Activated T-cell treated with anti-CD3 and anti-CD28 coated beads for 48 hours (primary cell): ENCODE data around the gene CEP120.
"Not testable (repeated sequence)": the region's sequence is repeated elsewhere in the genome, so short reads cannot be mapped to it uniquely, and the experiment has no call there.

Experiments
- DNase-seq: peaks from one replicate; pipeline ENCODE4 v3.0.0-alpha.2; 2020; ENCODE audit warnings: low read depth

Gene CEP120

DNA sequence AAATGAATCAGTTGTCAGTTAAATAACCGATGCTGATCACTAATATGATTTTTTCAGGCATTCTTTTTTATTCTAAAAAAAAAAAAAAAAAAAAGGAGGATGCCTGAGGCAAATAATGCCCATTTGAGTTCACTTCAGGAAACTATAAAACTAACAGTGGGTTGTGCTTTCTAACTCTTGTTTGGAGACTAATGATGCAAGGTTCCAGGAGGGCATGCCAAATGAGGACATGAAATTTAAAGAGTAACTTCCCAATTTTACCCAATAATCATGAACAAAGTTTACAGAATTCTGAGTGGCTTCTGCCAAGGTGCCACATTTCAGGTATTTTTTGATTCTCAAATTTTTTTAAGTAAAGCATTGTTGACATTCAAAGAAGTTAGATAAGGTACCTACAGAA, 41.0 kb downstream of the CEP120 start:
- DNase-seq = no peak

DNA sequence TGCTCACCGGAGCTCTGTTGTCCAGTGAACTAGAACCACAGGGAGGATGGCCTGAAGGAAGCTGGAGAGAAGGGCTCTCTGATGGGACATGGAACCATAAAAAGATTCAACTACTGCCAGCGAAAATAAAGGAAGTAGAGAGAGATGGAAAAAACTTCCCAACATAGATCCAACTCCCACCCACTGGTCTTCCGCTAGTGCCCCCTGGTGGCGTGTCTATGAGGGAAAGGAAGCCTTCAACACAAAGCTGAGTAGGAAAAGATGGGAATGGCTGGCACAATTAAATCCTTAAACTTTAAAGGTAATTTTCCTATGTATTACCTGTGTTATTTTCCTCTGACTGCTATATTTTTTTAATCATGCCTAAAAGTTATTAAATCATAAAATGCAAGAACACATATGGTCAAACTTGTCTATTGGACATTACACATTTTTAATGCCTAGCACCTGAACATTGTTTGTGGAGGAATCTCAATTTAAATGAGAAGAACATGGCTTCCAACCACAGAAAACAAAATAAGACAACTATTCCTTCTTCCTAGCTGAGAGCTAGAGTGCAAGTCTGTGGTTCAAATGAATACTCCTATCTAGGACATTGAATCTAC, 51.5 kb downstream of the CEP120 start:
- peak; percentile 4 for DNase-seq

DNA sequence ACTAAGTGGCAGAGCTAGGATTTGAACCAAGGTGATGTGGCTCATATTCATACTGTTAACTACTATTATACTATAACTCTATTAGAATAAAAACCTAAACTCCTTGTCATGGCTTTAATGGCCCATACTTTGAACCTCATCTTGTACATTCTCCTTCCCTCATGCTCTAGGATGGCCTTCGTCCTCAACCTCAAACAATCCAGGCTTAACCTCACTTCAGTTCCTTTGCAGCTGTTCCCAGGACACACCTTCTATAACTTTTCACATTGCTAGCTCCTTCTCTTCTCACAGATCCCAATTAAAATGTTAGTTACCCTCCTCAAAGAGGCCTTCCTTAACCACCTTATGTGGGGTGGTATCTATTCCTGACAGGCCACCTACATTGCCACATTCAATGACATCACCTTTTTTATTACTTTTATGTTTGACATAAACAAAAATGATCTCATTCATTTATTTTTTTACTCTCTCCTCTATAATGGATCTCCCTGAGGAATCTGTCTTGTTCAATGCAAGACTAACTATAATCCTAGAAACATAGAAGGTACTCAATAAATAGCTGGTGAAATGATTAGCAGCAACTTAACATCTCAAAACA, 53.7 kb downstream of the CEP120 start:
- no peak for DNase-seq

DNA sequence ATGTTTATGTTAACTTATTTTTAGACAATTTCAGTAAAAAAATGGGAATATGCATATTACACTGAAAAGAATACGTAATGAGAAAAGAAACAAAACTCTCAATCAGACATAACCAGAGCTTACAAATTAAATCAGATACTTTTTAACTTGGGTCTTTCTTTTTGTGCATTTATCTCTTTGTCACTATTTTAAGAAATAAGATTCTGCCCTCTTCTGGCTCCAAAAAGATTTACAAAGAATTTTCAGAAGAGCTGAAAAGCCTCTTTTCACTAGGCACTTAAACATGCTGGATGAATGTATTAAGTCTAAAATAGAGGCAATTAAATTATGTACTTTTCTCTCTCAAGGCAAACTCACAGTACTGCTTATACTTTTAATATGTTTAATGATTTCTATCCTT, 55.5 kb downstream of the CEP120 start:
- DNase-seq = no peak

DNA sequence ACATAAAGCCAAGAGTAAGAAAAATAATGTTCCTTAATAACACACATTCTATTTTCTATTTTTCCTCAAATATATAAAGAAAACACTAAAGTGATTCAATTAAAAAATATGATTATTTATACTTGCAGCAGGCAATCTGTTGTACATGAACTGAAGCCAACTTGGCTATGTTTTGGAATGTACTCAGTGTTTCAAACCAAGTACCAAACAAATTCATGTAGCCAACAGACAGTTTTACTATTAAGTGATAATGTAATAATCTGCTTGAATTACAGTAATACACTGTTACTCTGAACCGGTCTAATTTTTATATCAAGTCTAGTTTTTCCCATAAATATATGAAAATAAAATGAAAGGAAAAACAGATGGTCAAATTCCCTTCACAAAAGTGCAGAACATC, 58.0 kb downstream of the CEP120 start:
- DNase-seq = no peak

DNA sequence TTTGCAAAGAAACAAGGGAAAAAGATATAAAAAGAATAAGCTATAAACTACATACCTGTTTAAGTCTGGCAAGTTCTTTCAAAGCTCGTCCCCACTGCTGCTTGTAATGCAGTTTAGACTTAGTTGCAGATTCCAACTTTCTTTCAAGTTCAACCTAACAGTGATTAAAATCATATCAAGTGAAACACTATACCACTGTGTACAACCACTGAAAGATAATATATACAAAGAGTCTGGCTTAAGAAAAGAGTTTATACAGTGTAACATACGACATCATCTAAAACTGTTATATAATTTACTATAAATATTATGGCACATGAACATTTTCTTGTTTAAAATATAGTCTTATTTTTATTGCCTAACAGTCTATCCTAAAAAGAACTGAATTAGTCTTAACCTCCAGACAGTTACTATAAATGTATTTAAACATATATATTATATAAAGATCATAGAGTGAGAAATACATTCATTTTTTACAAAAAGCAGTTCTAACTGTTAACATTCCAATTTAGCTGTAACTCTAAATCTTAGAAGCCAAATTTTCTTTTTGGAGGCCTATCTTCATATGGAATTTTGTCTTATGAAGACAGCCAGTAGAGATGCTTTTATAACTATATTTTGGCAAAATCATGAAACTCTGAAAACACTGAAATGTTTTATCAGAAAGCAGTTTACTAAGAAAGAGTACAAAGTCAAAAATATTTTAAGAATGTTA, 58.6 kb downstream of the CEP120 start:
- no peak for DNase-seq

DNA sequence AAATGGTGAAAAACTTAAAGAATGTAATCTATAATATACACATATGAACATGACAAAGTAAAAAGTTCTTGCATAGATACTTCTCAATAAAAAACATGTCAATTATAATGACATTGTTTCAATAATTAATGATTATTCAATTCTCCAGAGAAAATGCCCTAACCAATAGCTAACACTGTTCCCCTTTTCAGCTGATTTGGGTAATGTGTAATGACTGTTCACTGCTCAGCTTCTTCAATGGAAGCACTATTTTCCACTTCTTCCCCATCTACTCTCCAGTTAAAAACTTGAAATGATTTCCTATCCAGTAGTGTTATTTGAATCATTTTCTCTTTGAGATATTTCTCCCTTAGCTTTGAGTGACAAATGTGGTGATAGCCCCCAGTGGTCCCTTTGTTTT, 62.3 kb downstream of the CEP120 start:
- DNase-seq = no peak

DNA sequence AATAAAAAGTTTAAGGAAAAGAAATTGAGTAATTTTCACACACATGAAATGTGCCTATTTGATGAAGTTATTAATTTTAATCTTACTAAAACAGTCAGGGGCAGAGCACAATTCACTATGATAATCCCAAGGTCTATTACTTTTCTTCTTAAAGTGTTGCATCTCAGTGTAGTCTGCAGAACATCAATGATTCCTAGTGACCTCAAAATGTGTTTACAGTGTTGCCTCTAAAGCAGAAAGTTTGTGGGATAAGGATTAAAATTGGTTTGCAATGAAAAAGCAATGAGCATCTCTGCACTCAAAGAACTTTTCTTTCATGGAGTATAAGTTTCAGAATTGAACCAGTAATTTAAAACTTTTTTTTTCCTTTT, 63.0 kb downstream of the CEP120 start:
- no peak for DNase-seq

DNA sequence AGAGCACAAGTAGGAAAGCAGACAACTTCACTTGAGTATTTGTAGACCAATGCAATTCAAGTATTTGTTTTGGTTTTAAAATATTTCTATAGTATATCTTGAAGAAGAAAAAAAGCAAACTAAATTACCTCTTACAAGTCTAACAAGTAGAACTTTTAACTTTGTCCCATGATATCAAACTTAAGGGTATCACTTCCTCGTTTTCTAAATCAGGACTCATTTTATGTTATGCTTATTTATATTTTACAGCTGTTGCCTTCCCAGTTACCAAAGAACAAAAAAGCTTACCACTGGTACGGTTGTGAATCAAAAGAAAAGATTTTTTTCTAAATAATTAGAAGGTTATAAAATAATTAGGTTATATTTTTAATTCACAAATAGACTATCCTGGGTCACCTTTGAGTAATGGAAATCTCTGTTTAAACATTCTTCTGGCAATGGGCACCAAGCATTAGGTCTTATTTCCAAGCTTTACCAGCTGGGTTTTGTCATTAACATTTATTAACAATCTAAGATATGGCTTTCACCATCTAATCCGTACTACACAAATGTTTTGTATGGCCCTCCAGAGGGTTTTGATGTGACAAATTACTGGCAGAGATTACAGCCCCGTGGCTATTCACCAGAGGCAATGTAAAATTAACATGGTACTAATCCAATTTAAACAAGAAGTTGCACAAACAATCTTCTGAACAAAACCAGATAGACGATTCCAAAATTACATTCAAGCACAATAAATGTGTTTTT, 63.6 kb downstream of the CEP120 start:
- DNase-seq = no peak

DNA sequence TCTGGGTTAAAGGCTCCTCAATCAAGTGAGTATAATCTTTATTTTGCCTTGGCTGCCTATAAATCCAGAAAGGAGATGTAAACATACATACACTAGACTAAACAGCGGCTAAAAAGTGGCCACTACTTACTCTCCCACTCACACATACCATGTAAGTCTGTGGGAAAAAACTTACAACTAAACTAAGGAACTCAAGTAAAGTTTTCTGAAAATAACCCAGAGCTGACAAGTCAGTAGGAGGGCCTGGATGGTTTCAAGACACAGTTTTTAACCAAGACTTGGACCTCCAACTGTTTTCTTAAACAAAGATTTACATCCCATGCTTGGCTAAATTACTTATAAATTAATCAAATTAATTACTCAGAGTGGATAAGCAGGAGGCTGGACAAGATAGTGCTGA, 64.5 kb downstream of the CEP120 start:
- DNase-seq = no peak

DNA sequence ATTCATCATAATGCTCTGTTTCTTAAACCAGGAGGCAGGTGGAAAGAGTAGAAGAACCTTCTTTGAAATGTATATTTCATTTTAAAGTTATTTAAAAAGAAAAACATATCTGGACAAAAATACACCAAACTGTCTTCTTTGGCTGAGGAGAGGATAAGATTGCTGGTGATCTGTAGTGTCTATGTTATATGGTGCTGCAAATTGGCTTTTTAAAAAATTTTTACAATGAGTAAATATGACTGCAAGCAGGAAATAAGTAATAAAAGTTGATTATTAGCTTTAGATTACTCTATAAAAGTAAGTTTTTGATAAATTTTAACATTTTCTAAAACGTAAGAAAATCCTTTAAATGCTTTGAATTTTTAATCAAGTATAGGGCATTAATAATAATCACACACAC, 64.9 kb downstream of the CEP120 start:
- no peak for DNase-seq

DNA sequence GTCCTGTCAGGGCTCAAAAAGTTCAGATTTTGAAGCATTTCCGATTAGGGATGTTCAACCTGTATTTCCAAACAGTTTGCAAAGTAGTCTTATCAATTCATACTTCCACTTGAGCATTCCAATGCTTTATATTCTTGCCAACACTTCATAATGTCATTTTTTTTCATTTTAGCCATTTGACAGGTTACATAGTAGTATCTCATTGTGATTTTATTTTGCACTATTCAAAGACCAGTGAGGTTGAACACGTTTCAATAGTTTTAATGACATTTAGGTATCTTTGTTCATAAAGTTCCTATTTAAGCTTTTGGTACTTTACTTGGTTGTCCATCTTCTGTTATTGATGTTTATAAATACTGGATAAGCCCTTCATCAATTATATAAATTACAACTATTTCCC, 71.4 kb downstream of the CEP120 start:
- DNase-seq = no peak

DNA sequence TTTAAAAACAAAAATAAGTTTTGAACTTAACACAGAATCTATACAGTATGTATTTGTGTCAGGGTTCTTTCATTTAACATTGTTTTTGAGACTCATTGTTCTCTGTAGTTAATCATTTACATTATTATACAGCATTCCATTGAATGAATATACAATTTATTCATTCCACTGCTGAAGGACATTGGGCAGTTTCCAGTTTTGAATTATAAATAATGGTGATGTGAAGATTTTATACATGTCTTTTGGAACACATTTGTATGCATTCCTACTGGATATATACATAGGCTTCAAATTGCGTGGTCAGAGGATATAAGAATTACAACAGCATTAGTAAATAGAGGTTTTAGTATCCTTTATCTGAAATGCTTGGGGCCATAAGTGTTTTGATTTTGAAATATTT, 72.0 kb downstream of the CEP120 start:
- DNase-seq = no peak

DNA sequence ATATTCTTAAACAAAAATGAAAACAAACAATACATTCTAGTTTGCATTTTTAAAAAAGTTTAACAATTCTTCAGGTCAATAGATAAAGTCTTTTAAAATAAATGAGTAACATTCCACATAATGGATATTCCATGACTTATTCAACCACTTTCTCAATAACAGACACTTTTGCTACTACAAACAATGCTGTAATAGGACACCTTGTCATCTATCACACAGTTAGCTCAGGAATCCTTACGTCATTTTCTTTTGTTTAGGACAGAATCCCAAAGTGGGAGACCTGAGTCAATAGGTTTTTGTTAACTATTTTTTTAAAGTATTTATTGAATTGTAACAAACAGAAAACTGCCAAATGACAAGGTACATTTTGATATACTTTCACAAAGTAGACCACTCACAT, 72.5 kb downstream of the CEP120 start:
- no peak for DNase-seq

DNA sequence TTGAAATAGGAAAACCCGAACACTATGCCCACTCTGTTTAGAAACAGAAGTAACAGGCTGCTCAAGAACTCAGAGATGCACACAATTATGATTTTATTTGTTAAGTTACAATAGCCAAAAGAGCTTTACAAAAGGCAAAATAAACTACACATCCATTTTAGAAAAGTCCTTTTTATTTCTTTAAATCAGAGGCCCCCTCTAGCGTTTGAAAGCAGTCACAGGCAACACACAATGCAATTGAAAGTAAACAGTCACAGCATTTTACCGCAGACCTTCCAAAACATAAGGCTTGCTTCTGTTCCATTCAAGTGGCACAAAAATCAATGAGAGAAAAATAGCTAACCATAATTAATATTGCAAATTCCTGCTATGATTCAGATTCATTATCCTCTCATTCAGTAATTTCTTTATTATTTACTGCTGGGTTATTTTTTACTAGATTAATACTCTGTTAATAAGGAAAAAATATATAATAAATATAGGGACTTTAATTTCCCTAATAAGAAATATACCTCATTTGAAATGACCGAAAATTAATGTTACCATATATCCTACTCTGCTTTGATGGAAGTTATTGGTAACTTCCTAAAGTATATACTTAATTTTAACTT, 78.3 kb downstream of the CEP120 start:
- no peak for DNase-seq

DNA sequence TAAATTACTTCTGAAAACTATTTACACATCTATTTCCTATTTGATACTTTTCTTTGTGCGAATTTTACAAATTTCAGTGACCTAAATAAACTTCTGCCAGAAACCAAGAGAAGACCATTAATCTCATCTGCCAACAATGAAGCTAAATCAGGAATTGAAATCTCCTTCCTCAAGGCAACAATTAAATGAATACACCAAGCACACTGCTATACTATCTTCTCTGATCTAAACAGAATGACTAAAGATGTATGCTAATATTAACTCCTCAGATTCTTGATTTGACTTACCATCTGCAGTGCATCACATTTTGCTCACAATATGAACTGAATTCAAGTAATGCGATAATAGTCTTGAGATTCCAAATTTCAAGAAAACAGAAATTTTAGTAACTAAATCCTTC, 82.3 kb downstream of the CEP120 start:
- no peak for DNase-seq

DNA sequence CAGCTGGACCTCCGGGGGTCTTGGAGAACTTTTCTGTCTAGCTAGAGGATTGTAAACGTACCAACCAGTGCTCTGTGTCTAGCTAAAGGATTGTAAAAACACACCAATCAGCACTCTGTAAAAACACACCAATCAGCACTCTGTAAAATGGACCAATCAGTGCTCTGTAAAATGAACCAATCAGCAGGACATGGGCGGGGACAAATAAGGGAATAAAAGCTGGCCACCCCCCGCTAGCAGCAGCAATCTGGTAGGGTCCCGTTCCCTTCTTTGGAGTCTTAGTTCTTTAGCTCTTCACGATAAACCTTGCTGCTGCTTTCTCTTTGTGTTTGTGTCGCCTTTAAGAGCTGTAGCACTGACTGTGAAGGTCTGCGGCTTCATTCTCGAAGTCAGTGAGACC, 114.8 kb downstream of the CEP120 start:
- DNase-seq = not testable (repeated sequence)

DNA sequence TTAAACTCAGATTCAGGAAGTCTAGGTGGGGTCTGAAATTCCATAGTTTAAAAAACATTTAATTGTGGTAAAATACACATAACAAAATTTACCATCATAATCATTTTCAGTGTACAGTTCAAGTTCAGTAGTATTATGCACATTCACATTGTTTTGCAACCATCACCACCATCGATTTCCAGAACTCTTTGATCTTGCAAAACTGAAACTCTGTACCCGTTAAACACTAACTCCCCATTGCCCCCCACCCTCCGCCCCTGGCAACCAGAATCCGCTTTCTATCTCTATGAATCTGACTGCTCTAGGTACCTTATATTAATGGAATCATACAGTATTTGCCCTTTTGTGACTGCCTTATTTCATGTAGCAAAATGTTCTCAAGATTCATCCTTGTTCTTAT, 117.5 kb downstream of the CEP120 start:
- no peak for DNase-seq

DNA sequence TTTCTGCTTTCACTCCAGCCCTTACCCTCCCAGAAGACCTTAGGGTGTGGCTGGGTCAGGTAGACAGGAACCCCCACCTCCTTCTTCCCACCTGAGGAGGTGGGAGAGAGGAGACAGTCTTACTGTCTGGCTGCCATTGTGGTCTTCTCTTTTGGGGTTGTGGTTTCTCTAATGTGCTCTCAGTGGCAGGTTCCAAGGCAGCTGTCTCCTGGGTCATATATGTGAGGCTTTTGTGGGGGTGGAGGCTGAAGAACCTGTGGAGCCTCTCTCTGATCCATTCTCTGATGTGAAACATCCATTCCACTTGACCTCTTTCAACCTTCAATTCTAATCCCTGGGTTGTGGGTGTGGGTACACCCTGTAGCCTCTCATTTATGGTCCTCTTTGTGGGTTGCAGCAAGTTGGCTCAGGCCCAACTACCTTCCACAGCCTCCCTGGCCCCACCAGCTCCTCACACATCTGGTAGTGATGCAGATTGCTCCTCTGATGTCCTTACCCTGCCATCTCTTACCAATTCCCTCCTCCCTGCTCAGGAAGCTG, 118.4 kb downstream of the CEP120 start:
- DNase-seq = no peak

DNA sequence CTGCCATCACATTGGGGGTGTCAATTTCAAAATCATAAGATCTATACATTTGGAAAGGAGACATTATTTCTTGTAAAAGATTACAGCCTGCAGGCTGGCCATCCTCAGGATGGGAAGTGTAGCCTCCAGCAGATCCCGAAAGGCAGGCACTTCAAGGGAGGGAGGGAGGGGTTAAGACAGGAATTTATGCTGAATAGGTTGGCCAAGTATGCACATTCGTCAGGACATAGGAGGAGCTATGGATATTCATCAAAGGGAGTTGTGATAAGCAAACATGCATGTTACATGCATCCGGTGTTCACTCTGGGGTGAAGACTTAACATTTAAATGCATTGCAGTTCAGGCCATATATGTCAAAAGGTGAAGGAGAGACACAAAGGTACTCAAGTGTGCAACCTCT, 119.4 kb downstream of the CEP120 start:
- DNase-seq = no peak

DNA sequence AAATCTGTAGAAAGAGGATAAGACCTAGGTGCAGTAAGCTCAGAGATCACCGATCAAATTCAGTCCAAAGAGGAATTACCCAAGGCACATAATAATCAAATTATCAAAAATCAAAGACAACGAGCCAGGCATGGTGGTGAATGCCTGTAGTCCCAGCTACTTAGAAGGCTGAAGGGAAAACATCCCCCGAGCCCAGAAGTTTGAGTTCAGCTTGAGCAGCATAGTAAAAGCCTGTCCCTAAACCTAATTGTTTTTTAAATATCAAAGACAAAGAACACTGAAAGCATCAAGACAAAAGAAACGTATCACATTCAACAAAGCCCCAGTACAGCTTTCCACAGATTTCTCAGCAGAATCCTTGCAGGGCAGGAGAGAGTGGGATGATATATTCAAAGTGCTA, 122.9 kb downstream of the CEP120 start:
- no peak for DNase-seq

DNA sequence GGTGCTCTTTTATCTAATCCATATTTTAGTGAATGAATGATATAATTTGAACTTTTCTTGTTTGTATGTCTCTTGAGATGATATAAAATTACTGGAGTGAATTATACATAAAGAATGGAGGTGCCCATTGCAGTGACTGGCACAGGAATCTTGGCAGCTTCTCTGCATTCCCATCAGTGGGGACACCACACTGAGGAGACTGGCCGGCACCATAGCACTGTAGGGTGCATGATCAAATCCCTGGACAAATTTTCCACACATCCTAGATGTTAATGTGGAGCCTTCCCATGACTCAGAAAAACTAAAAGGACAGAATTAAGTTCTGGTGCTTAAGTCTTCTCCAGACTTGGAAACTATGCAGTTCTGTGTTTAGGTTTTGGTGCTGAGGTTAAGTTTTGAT, 124.1 kb downstream of the CEP120 start:
- DNase-seq = no peak
